ENCODE data around the gene TIAM2. TPM values are rescaled to one million over a fixed set of nuclear protein-coding genes. Genes with fewer than 3 reads are reported as not detected.
"Not testable (repeated sequence)": the region's sequence is repeated elsewhere in the genome, so short reads cannot be mapped to it uniquely, and the experiment has no call there.

Gene TIAM2
- total RNA-seq, 2 donors from 2014 or later = 3.1 to 6.6 TPM

- Histone ChIP-seq H3K27ac (no peak overlapping the region), H3K36me3 (replicated peaks in 1 of 2; ENCODE audit: insufficient read depth in 1 of 2, low read depth in 2 of 2) (no peaks in the 10 kb centered on the region), H3K9me3 (no peaks in the 10 kb centered on the region), H3K4me1 (no peaks in the 10 kb centered on the region), H3K4me3 (no peak overlapping the region), H3K27me3 (no peaks in the 10 kb centered on the region)
- no peak for TF ChIP-seq CTCF (IDR thresholded peaks at IDR 0.05)
- TF ChIP-seq POLR2A (IDR thresholded peaks at IDR 0.05) = no peak
- DNase-seq = no peak
- intact Hi-C loops (cut with DNase I) = no loop called here
- 54 to 70% methylated on average over 4 of the region's 4 CpGs for WGBS, 2 donors
- ATAC-seq = no peak
These were observed 120.9 kb downstream of the TIAM2 start for GRCh38 chr6:155115893-155116570.

GRCh38 chr6:155116571-155116910 is 121.4 kb downstream of the TIAM2 start:
- no peak overlapping the region for H3K27ac ChIP-seq
- no peaks in the 10 kb centered on the region for H3K36me3 ChIP-seq (replicated peaks in 1 of 2; ENCODE audit: insufficient read depth in 1 of 2, low read depth in 2 of 2)
- DNase-seq (no peak), ATAC-seq (no peak)
- no peaks in the 10 kb centered on the region for H3K4me1 ChIP-seq
- intact Hi-C loops (cut with DNase I) = no loop called here
- no peaks in the 10 kb centered on the region for H3K27me3 ChIP-seq
- H3K9me3 ChIP-seq = no peaks in the 10 kb centered on the region
- H3K4me3 ChIP-seq = no peak overlapping the region
- TF ChIP-seq POLR2A (IDR thresholded peaks at IDR 0.05) (no peak), CTCF (IDR thresholded peaks at IDR 0.05) (no peak)
- WGBS, 2 donors = 80 to 86% methylated on average over 5 of the region's 5 CpGs

- no peaks in the 10 kb centered on the region for H3K27me3 ChIP-seq
- DNase-seq = no peak
- H3K9me3 ChIP-seq = no peaks in the 10 kb centered on the region
- no peak overlapping the region for H3K4me3 ChIP-seq
- intact Hi-C loops (cut with DNase I) = no loop called here
- no peak for ATAC-seq
- H3K36me3 ChIP-seq (replicated peaks in 1 of 2; ENCODE audit: insufficient read depth in 1 of 2, low read depth in 2 of 2) = no peaks in the 10 kb centered on the region
- H3K27ac ChIP-seq = no peak overlapping the region
- 81 to 84% methylated on average over 13 of the region's 13 CpGs for WGBS, 2 donors
- no peaks in the 10 kb centered on the region for H3K4me1 ChIP-seq
- no peak for TF ChIP-seq CTCF (IDR thresholded peaks at IDR 0.05)
These were observed 122.1 kb downstream of the TIAM2 start for GRCh38 chr6:155117256-155117655.

GRCh38 chr6:155117785-155118184 is 122.7 kb downstream of the TIAM2 start:
- ATAC-seq = no peak
- H3K4me3 ChIP-seq = no peak overlapping the region
- no peaks in the 10 kb centered on the region for H3K4me1 ChIP-seq
- H3K27ac ChIP-seq = no peak overlapping the region
- intact Hi-C loops (cut with DNase I) = no loop called here
- 59 to 68% methylated on average over 5 of the region's 5 CpGs for WGBS, 2 donors
- no peaks in the 10 kb centered on the region for H3K36me3 ChIP-seq (replicated peaks in 1 of 2; ENCODE audit: insufficient read depth in 1 of 2, low read depth in 2 of 2)
- DNase-seq = no peak
- TF ChIP-seq POLR2A (IDR thresholded peaks at IDR 0.05) = no peak
- TF ChIP-seq CTCF (IDR thresholded peaks at IDR 0.05) = no peak
- H3K27me3 ChIP-seq = no peaks in the 10 kb centered on the region
- H3K9me3 ChIP-seq = no peaks in the 10 kb centered on the region

- 94 to 98% methylated on average over 5 of the region's 5 CpGs for WGBS, 2 donors
- H3K4me3 ChIP-seq; H3K27me3 ChIP-seq; H3K4me1 ChIP-seq; H3K27ac ChIP-seq; ATAC-seq; H3K9me3 ChIP-seq; DNase-seq; intact Hi-C loops (cut with DNase I); H3K36me3 ChIP-seq (replicated peaks in 1 of 2; ENCODE audit: insufficient read depth in 1 of 2, low read depth in 2 of 2): not testable (repeated sequence)
These were observed 124.1 kb downstream of the TIAM2 start for GRCh38 chr6:155119201-155119600.
